OCI-LY7 (cell line): Measurements from ENCODE around the gene HACD1. TPM values are rescaled to one million over a fixed set of nuclear protein-coding genes. Genes with fewer than 3 reads are reported as not detected.

Experiments used
- BruUV-seq: library from RNA; stranded (reverse); fragments of 400-500 nt; replicated peaks from 2 replicates; lab custom pipeline; 2021; lab: Mats Ljungman, UMichigan
- CTCF ChIA-PET: fragments of 300-600 bp; sonication (Branson Sonifier 250); formaldehyde crosslinking; loops from one replicate; lab custom pipeline; 2022; ENCODE audit warnings: antibody characterized with exemption; ENCODE audit not compliant: unreplicated experiment; lab: Charles Lee
- POLR2A ChIA-PET: fragments of 300-600 bp; sonication (Branson Sonifier 250); formaldehyde crosslinking; loops from one replicate; lab custom pipeline; 2022; ENCODE audit warnings: antibody characterized with exemption; lab: Charles Lee
- DNase-seq: peaks from one replicate; pipeline ENCODE4 v3.0.0-alpha.2; 2015; ENCODE audit warnings: low spot score
- H2AFZ ChIP-seq: fragments of 200-600 bp; sonication (generic), shearing (Covaris generic); 2 replicates; pipeline ENCODE4 v1.6.1; 2014; ENCODE audit warnings: mild to moderate bottlenecking, antibody characterized with exemption, low read length, moderate library complexity
- H3K27ac ChIP-seq: fragments of 200-600 bp; sonication (generic); 2 replicates; pipeline ENCODE4 v1.5.1; 2014; ENCODE audit warnings: mixed run types, low read depth, mild to moderate bottlenecking, moderate library complexity, low read length, inconsistent platforms; ENCODE audit not compliant: poor library complexity, severe bottlenecking
- H3K36me3 ChIP-seq: fragments of 200-600 bp; sonication (generic); 2 replicates; pipeline ENCODE4 v1.6.1; 2014; ENCODE audit warnings: mild to moderate bottlenecking, antibody characterized with exemption, low read length, moderate library complexity, mixed read lengths; ENCODE audit not compliant: insufficient read depth
- H3K4me1 ChIP-seq: fragments of 200-600 bp; sonication (generic); 2 replicates; pipeline ENCODE4 v1.5.1; 2014; ENCODE audit warnings: mild to moderate bottlenecking, low read length; ENCODE audit not compliant: insufficient read depth, poor library complexity, severe bottlenecking
- H3K4me2 ChIP-seq: fragments of 200-600 bp; sonication (generic); 2 replicates; pipeline ENCODE4 v1.6.1; 2014; ENCODE audit warnings: mild to moderate bottlenecking, low read length
- H3K4me3 ChIP-seq: fragments of 200-600 bp; sonication (generic); 2 replicates; pipeline ENCODE4 v1.5.1; 2014; ENCODE audit warnings: mild to moderate bottlenecking, low read depth, low read length; ENCODE audit not compliant: poor library complexity, severe bottlenecking
- H3K79me2 ChIP-seq: fragments of 200-600 bp; sonication (generic); 2 replicates; pipeline ENCODE4 v1.6.1; 2016; ENCODE audit warnings: low read depth, mild to moderate bottlenecking, low read length, moderate library complexity, mixed read lengths; ENCODE audit not compliant: insufficient read depth
- H3K9me2 ChIP-seq: fragments of 200-600 bp; sonication (generic); 2 replicates; pipeline ENCODE4 v1.6.1; 2016; ENCODE audit warnings: mild to moderate bottlenecking, low read length, mixed read lengths; ENCODE audit not compliant: insufficient read depth
- H3K9me3 ChIP-seq: fragments of 200-600 bp; sonication (generic); 2 replicates; pipeline ENCODE4 v1.6.1; 2014; ENCODE audit warnings: mild to moderate bottlenecking, mixed run types, low read length, mixed read lengths
- H4K20me1 ChIP-seq: fragments of 200-600 bp; sonication (generic); 2 replicates; pipeline ENCODE4 v1.6.1; 2014; ENCODE audit warnings: mild to moderate bottlenecking, antibody characterized with exemption, low read length, moderate library complexity, mixed read lengths; ENCODE audit not compliant: insufficient read depth
- CTCF ChIP-seq: fragments of 200-600 bp; sonication (generic); conservative IDR thresholded peaks from 2 replicates; pipeline ENCODE4 v1.5.1; 2014; ENCODE audit warnings: mild to moderate bottlenecking, antibody characterized with exemption, low read length, moderate library complexity, mixed read lengths
- EZH2phosphoT487 ChIP-seq: fragments of 200-600 bp; sonication (generic); IDR thresholded peaks from 2 replicates; pipeline ENCODE4 v1.6.1; 2018; ENCODE audit warnings: low read depth, borderline replicate concordance, mild to moderate bottlenecking, mixed run types, antibody characterized with exemption, low read length, moderate library complexity, mixed read lengths
- intact Hi-C: fragments of 100-400 bp; cut with micrococcal nuclease; formaldehyde crosslinking; loops from one replicate; pipeline ENCODE4 v1.10.0; 2022; ENCODE audit not compliant: unreplicated experiment
- small RNA-seq: library from RNA; depleted of rRNA; stranded (forward); fragments of <200 nt; gene quantifications from one replicate; pipeline ENCODE3, GENCODE V24; 2014
- total RNA-seq, 2 experiments: library from RNA; depleted of rRNA in 1 of 2; stranded (reverse); fragments of >200 nt in 1 of 2; shearing (Covaris generic) in 1 of 2; gene quantifications; 2 replicates each; pipeline ENCODE4 v1.2.3, GENCODE V29; 2014 to 2022

Gene HACD1
- total RNA-seq, 2 experiments from 2014 or later = not detected

- H3K9me2 ChIP-seq = no peaks in the 10 kb centered on the region
- intact Hi-C loops = no loop called here
- BruUV-seq = no TSS peak
- ChIA-PET CTCF (no interaction called here), POLR2A (no interaction called here)
- H3K36me3 ChIP-seq = no peaks in the 10 kb centered on the region
- no peak overlapping the region for H2AFZ ChIP-seq
- no peak for DNase-seq
- no peak overlapping the region for H3K27ac ChIP-seq
- H3K4me2 ChIP-seq = no peak overlapping the region
- TF ChIP-seq EZH2phosphoT487 = no peak
- TF ChIP-seq CTCF = no peak
- H3K79me2 ChIP-seq = no peaks in the 10 kb centered on the region
- H3K4me1 ChIP-seq = no peaks in the 10 kb centered on the region
- no peaks in the 10 kb centered on the region for H4K20me1 ChIP-seq
- no peak overlapping the region for H3K4me3 ChIP-seq
- no peaks in the 10 kb centered on the region for H3K9me3 ChIP-seq
Measured at GRCh38 chr10:17544465-17544864, 72.7 kb downstream of the HACD1 start.

Small RNA genes within 50 kb of the gene (small RNA-seq; reads per million reads assigned to genes)
- not detected for gene AC069542.2

Other genes with a start within 250 kb of the HACD1 start
- gene ST8SIA6, start 162.8 kb downstream of the HACD1 start, total RNA-seq (2014; rRNA removed; shearing (Covaris generic)) = not detected in 2 replicates
- not detected in 2 replicates for gene ST8SIA6, start 162.8 kb downstream of the HACD1 start, total RNA-seq (2022)
- 8.6 and 12.9 TPM in 2 replicates for gene STAM, start 26.8 kb upstream of the HACD1 start, total RNA-seq (2014; rRNA removed; shearing (Covaris generic))
- gene STAM, start 26.8 kb upstream of the HACD1 start, total RNA-seq (2022) = 18.2 and 18.8 TPM in 2 replicates
- gene TMEM236, start 134.8 kb upstream of the HACD1 start, total RNA-seq (2014; rRNA removed; shearing (Covaris generic)) = 0.05 TPM in 1 of 2 replicates, not detected in the other
- 0.06 TPM in 1 of 2 replicates, not detected in the other for gene TMEM236, start 134.8 kb upstream of the HACD1 start, total RNA-seq (2022)
- not detected in 2 replicates for gene MRC1, start 192.0 kb upstream of the HACD1 start, total RNA-seq (2014; rRNA removed; shearing (Covaris generic))
- gene MRC1, start 192.0 kb upstream of the HACD1 start, total RNA-seq (2022) = not detected in 2 replicates